Measurements from ENCODE around the gene HSF5.
A peak's percentile ranks its signal among the peaks of the same experiment; 100 is the strongest.
"Not testable (repeated sequence)": the region's sequence is repeated elsewhere in the genome, so short reads cannot be mapped to it uniquely, and the experiment has no call there.

Gene HSF5

GRCh38 chr17:58403311-58403710 is 84.9 kb downstream of the HSF5 start:
- peaks cover 42% of the 10 kb centered on the region for H3K4me1 Mint-ChIP-seq (ENCODE audit: low read depth)
- H3K36me3 Mint-ChIP-seq (ENCODE audit: low read depth), result peaks cover 6% of the 10 kb centered on the region
- no peaks in the 10 kb centered on the region for H3K9me3 Mint-ChIP-seq
- H3K27ac Mint-ChIP-seq, result no peak overlapping the region
- DNase-seq (ENCODE audit: low spot score), result no peak
- no peak overlapping the region for H3K4me3 Mint-ChIP-seq
- no peaks in the 10 kb centered on the region for H3K27me3 Mint-ChIP-seq (ENCODE audit: low read depth)

- Mint-ChIP-seq H3K9me3 (no peaks in the 10 kb centered on the region), H3K27ac (no peak overlapping the region), H3K4me3 (peak overlapping the region; percentile 38), H3K36me3 (ENCODE audit: low read depth) (peaks cover 4% of the 10 kb centered on the region), H3K27me3 (ENCODE audit: low read depth) (no peaks in the 10 kb centered on the region), H3K4me1 (ENCODE audit: low read depth) (peaks cover 39% of the 10 kb centered on the region)
- DNase-seq (ENCODE audit: low spot score), result no peak
Measured at GRCh38 chr17:58402679-58403078, 85.5 kb downstream of the HSF5 start.

- Mint-ChIP-seq H3K27ac (peak overlapping the region; percentile 20), H3K27me3 (ENCODE audit: low read depth) (no peaks in the 10 kb centered on the region), H3K4me3 (peak overlapping the region; percentile 38), H3K36me3 (ENCODE audit: low read depth) (peaks cover 4% of the 10 kb centered on the region), H3K4me1 (ENCODE audit: low read depth) (peaks cover 36% of the 10 kb centered on the region), H3K9me3 (no peaks in the 10 kb centered on the region)
- DNase-seq (ENCODE audit: low spot score), result peak; percentile 62
Measured at GRCh38 chr17:58402047-58402446, 86.2 kb downstream of the HSF5 start.

- no peak overlapping the region for H3K27ac Mint-ChIP-seq
- no peak for DNase-seq (ENCODE audit: low spot score)
- no peaks in the 10 kb centered on the region for H3K9me3 Mint-ChIP-seq
- peaks cover 34% of the 10 kb centered on the region for H3K4me1 Mint-ChIP-seq (ENCODE audit: low read depth)
- H3K27me3 Mint-ChIP-seq (ENCODE audit: low read depth), result no peaks in the 10 kb centered on the region
- H3K4me3 Mint-ChIP-seq, result no peak overlapping the region
- peaks cover 4% of the 10 kb centered on the region for H3K36me3 Mint-ChIP-seq (ENCODE audit: low read depth)
Measured at GRCh38 chr17:58401287-58401686, 86.9 kb downstream of the HSF5 start.

GRCh38 chr17:58400826-58401225 is 87.4 kb downstream of the HSF5 start:
- H3K27ac Mint-ChIP-seq, result no peak overlapping the region
- peaks cover 37% of the 10 kb centered on the region for H3K4me1 Mint-ChIP-seq (ENCODE audit: low read depth)
- no peak overlapping the region for H3K4me3 Mint-ChIP-seq
- DNase-seq (ENCODE audit: low spot score), result no peak
- no peaks in the 10 kb centered on the region for H3K27me3 Mint-ChIP-seq (ENCODE audit: low read depth)
- peaks cover 4% of the 10 kb centered on the region for H3K36me3 Mint-ChIP-seq (ENCODE audit: low read depth)
- H3K9me3 Mint-ChIP-seq, result no peaks in the 10 kb centered on the region

- H3K27me3 Mint-ChIP-seq (ENCODE audit: low read depth), result no peaks in the 10 kb centered on the region
- peaks cover 35% of the 10 kb centered on the region for H3K4me1 Mint-ChIP-seq (ENCODE audit: low read depth)
- no peak overlapping the region for H3K27ac Mint-ChIP-seq
- H3K36me3 Mint-ChIP-seq (ENCODE audit: low read depth), result peaks cover 2% of the 10 kb centered on the region
- DNase-seq (ENCODE audit: low spot score), result no peak
- no peak overlapping the region for H3K4me3 Mint-ChIP-seq
- H3K9me3 Mint-ChIP-seq, result no peaks in the 10 kb centered on the region
Measured at GRCh38 chr17:58399974-58400373, 88.2 kb downstream of the HSF5 start.

GRCh38 chr17:58398574-58399266 is 89.5 kb downstream of the HSF5 start:
- Mint-ChIP-seq H3K27me3 (ENCODE audit: low read depth) (no peaks in the 10 kb centered on the region), H3K36me3 (ENCODE audit: low read depth) (peaks cover 4% of the 10 kb centered on the region), H3K4me3 (no peak overlapping the region), H3K9me3 (no peaks in the 10 kb centered on the region), H3K27ac (no peak overlapping the region), H3K4me1 (ENCODE audit: low read depth) (peaks cover 41% of the 10 kb centered on the region)
- no peak for DNase-seq (ENCODE audit: low spot score)

GRCh38 chr17:58397421-58397820 is 90.8 kb downstream of the HSF5 start:
- H3K4me3 Mint-ChIP-seq; H3K27me3 Mint-ChIP-seq (ENCODE audit: low read depth); DNase-seq (ENCODE audit: low spot score); H3K27ac Mint-ChIP-seq; H3K9me3 Mint-ChIP-seq; H3K36me3 Mint-ChIP-seq (ENCODE audit: low read depth): not testable (repeated sequence)
- H3K4me1 Mint-ChIP-seq (ENCODE audit: low read depth), result peaks cover 33% of the 10 kb centered on the region

- H3K27ac Mint-ChIP-seq, result no peak overlapping the region
- no peak overlapping the region for H3K4me3 Mint-ChIP-seq
- peaks cover 32% of the 10 kb centered on the region for H3K4me1 Mint-ChIP-seq (ENCODE audit: low read depth)
- peaks cover 4% of the 10 kb centered on the region for H3K36me3 Mint-ChIP-seq (ENCODE audit: low read depth)
- DNase-seq (ENCODE audit: low spot score), result no peak
- H3K27me3 Mint-ChIP-seq (ENCODE audit: low read depth), result no peaks in the 10 kb centered on the region
- no peaks in the 10 kb centered on the region for H3K9me3 Mint-ChIP-seq
Measured at GRCh38 chr17:58396173-58396572, 92.0 kb downstream of the HSF5 start.

- no peak for DNase-seq (ENCODE audit: low spot score)
- Mint-ChIP-seq H3K27me3 (ENCODE audit: low read depth) (no peaks in the 10 kb centered on the region), H3K4me3 (no peak overlapping the region), H3K4me1 (ENCODE audit: low read depth) (peaks cover 31% of the 10 kb centered on the region), H3K9me3 (no peaks in the 10 kb centered on the region), H3K27ac (no peak overlapping the region), H3K36me3 (ENCODE audit: low read depth) (peaks cover 4% of the 10 kb centered on the region)
Measured at GRCh38 chr17:58394534-58395223, 93.5 kb downstream of the HSF5 start.

GRCh38 chr17:58391302-58391984 is 96.8 kb downstream of the HSF5 start:
- Mint-ChIP-seq H3K36me3 (ENCODE audit: low read depth) (peaks cover 8% of the 10 kb centered on the region), H3K4me3 (no peak overlapping the region), H3K9me3 (no peaks in the 10 kb centered on the region), H3K27me3 (ENCODE audit: low read depth) (no peaks in the 10 kb centered on the region), H3K4me1 (ENCODE audit: low read depth) (peaks cover 53% of the 10 kb centered on the region), H3K27ac (no peak overlapping the region)
- DNase-seq (ENCODE audit: low spot score), result no peak

- H3K27me3 Mint-ChIP-seq (ENCODE audit: low read depth), result no peaks in the 10 kb centered on the region
- peaks cover 51% of the 10 kb centered on the region for H3K4me1 Mint-ChIP-seq (ENCODE audit: low read depth)
- DNase-seq (ENCODE audit: low spot score), result no peak
- no peak overlapping the region for H3K4me3 Mint-ChIP-seq
- H3K9me3 Mint-ChIP-seq, result no peaks in the 10 kb centered on the region
- H3K36me3 Mint-ChIP-seq (ENCODE audit: low read depth), result peaks cover 9% of the 10 kb centered on the region
- no peak overlapping the region for H3K27ac Mint-ChIP-seq
Measured at GRCh38 chr17:58390884-58391283, 97.3 kb downstream of the HSF5 start.

GRCh38 chr17:58388302-58389190 is 99.7 kb downstream of the HSF5 start:
- DNase-seq (ENCODE audit: low spot score), result no peak
- H3K27me3 Mint-ChIP-seq (ENCODE audit: low read depth), result no peaks in the 10 kb centered on the region
- peaks cover 7% of the 10 kb centered on the region for H3K36me3 Mint-ChIP-seq (ENCODE audit: low read depth)
- no peak overlapping the region for H3K27ac Mint-ChIP-seq
- peaks cover 59% of the 10 kb centered on the region for H3K4me1 Mint-ChIP-seq (ENCODE audit: low read depth)
- H3K9me3 Mint-ChIP-seq, result no peaks in the 10 kb centered on the region
- no peak overlapping the region for H3K4me3 Mint-ChIP-seq
